ENCODE measurements around the gene GRAP2.

DNA sequence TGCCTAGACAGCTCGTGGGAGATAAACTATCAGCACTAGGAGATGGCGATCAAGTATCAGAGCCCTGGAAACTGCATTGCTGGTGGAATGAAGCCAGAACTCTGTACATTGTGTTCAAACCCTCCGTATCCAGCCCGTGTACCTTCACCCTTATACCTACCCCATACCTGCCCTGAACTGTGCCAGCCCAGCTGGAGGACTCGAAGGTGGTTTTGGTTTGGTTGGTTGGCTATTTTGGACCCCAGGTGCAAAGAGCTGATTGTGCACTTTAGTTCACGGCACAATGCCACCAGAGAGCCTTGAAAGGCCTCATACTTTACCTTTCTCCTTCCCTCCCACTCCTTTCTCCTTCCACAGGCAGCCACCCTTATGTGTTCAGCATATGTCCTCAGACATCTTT is 109.9 kb downstream of the GRAP2 start:
- TF ChIP-seq, protein P1, sequence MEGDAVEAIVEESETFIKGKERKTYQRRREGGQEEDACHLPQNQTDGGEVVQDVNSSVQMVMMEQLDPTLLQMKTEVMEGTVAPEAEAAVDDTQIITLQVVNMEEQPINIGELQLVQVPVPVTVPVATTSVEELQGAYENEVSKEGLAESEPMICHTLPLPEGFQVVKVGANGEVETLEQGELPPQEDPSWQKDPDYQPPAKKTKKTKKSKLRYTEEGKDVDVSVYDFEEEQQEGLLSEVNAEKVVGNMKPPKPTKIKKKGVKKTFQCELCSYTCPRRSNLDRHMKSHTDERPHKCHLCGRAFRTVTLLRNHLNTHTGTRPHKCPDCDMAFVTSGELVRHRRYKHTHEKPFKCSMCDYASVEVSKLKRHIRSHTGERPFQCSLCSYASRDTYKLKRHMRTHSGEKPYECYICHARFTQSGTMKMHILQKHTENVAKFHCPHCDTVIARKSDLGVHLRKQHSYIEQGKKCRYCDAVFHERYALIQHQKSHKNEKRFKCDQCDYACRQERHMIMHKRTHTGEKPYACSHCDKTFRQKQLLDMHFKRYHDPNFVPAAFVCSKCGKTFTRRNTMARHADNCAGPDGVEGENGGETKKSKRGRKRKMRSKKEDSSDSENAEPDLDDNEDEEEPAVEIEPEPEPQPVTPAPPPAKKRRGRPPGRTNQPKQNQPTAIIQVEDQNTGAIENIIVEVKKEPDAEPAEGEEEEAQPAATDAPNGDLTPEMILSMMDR (IDR thresholded peaks at IDR 0.05) = no peak
- TF ChIP-seq POLR2A (IDR thresholded peaks at IDR 0.05) = no peak
